OCI-LY3 (cell line): ENCODE data around the gene HOXD13.

Source experiments
- CTCF ChIP-seq: fragments of 200-600, 300-600 bp; sonication (generic); IDR thresholded peaks from 2 replicates; pipeline ENCODE4 v1.5.1; 2014; ENCODE audit warnings: antibody characterized with exemption, low read length, low read depth
- EZH2phosphoT487 ChIP-seq: fragments of 200-600 bp; shearing (Covaris generic); IDR thresholded peaks from 2 replicates; pipeline ENCODE4 v1.6.1; 2018; ENCODE audit warnings: antibody characterized with exemption, mixed run types, low read depth

GRCh38 chr2:176076796-176077195 lies 15.7 kb upstream of the HOXD13 start:
- TF ChIP-seq CTCF (no peak), EZH2phosphoT487 (no peak)
